Suprapubic skin (tissue), 3 donors: ENCODE results near the gene COA8.

ENCODE experiments used
- POLR2AphosphoS5 ChIP-seq, 3 donors: sonication (generic); formaldehyde crosslinking; IDR thresholded peaks; one replicate each; pipeline ENCODE4 v1.6.1; 2017; ENCODE audit warnings: antibody characterized with exemption in 3 of 3
- TF ChIP-seq, protein P1 (sequence below), 2 donors: fragments of 200-600 bp in 1 of 2; fragments of 450-650 bp in 1 of 2; sonication (generic) in 1 of 2; IDR thresholded peaks; one replicate each; pipeline ENCODE4 v1.5.1; 2016 to 2019; ENCODE audit warnings: antibody characterized with exemption in 2 of 2, mild to moderate bottlenecking in 1 of 2, moderate library complexity in 1 of 2

DNA sequence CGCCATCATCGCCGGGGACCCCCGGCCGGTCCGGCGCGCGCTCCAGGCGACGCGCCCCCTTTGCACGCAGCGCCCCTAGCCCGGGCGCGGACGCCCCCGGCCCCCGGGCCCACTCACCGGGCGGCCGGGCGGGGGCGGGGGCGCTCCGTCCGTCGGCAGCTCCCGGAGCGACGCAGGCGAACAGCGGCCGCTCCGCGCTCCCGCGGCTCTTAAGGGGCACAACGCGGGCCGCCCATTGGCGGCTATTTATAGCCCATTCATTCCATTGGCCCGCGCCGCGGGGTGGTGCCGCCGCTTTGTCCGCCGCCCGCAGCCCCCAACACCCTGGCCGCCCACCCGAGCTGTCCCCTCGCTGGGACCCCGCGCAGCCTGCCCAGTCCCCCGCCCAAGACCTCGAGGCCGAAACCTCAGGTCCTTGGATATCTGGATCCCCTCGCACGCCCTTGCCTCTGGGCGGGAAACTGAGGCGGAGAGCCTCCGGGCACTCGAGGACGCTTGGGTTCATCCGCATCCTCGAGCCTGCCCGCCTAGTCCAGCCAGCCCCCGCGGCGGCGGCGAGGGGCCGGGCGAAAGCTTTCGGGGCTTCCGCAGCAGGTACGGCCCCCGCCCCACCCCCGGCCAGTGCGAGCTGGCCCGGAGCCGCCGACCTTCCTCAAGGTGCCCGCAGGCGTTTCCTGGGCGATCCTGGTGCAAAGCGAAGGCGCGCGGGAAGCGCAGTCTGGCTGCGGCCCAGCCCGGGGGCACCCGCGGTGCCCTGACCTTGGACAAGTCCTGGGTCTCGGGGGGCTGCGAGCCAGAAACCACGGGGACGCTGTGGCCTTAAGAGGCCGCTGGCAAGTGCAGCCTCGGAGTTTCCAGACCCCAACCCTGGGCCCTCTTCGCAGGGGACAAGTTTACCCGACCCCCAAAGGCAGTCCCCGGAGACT lies 39.8 kb upstream of the COA8 start, which contains the start of gene CKB:
- TF ChIP-seq POLR2AphosphoS5 (IDR thresholded peaks at IDR 0.05) = no peak
- TF ChIP-seq, protein P1, sequence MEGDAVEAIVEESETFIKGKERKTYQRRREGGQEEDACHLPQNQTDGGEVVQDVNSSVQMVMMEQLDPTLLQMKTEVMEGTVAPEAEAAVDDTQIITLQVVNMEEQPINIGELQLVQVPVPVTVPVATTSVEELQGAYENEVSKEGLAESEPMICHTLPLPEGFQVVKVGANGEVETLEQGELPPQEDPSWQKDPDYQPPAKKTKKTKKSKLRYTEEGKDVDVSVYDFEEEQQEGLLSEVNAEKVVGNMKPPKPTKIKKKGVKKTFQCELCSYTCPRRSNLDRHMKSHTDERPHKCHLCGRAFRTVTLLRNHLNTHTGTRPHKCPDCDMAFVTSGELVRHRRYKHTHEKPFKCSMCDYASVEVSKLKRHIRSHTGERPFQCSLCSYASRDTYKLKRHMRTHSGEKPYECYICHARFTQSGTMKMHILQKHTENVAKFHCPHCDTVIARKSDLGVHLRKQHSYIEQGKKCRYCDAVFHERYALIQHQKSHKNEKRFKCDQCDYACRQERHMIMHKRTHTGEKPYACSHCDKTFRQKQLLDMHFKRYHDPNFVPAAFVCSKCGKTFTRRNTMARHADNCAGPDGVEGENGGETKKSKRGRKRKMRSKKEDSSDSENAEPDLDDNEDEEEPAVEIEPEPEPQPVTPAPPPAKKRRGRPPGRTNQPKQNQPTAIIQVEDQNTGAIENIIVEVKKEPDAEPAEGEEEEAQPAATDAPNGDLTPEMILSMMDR (IDR thresholded peaks at IDR 0.05) = no peak
